ENCODE measurements around the gene PAM16. TPM values are rescaled to one million over a fixed set of nuclear protein-coding genes. Genes with fewer than 3 reads are reported as not detected.

The PAM16 gene
- total and polyA plus RNA-seq, 10 donors: 26.7 to 88.8 (median 41.1) TPM

- Histone ChIP-seq H3K4me1 (peaks cover 0 to 23% (median 6%) of the 10 kb centered on the region in 6 donors), H3K27me3 (replicated peaks in 1 of 7) (peaks cover 0 to 13% (median 0%) of the 10 kb centered on the region in 7 donors), H3K4me3 (no peak overlapping the region), H3K27ac (no peak overlapping the region), H3K9me3 (no peaks in the 10 kb centered on the region), H3K36me3 (no peaks in the 10 kb centered on the region)
- DNase-seq: no peak
- TF ChIP-seq CTCF (IDR thresholded peaks at IDR 0.05 in 8 of 11, conservative IDR thresholded peaks at IDR 0.05 in 3 of 11): no peak
- no peak for TF ChIP-seq POLR2A (IDR thresholded peaks at IDR 0.05)
- TF ChIP-seq POLR2AphosphoS5 (IDR thresholded peaks at IDR 0.05): no peak
- WGBS, 5 donors: 82 to 92% (median 85%) methylated on average over 6 of the region's 6 CpGs
- intact Hi-C loops (cut with DNase I; ENCODE audit: low total_unique reads): no loop called here
Measured at GRCh38 chr16:4295581-4295980, 55.5 kb downstream of the PAM16 start.

- DNase-seq: no peak
- Histone ChIP-seq H3K4me1 (peaks cover 0 to 24% (median 3%) of the 10 kb centered on the region in 6 donors), H3K36me3 (no peaks in the 10 kb centered on the region), H3K27me3 (replicated peaks in 1 of 7) (peaks cover 0 to 20% (median 0%) of the 10 kb centered on the region in 7 donors), H3K27ac (peak overlapping the region in 3 of 8 donors; percentile 25 to 30 (median 26)), H3K9me3 (no peaks in the 10 kb centered on the region), H3K4me3 (no peak overlapping the region)
- intact Hi-C loops (cut with DNase I; ENCODE audit: low total_unique reads): no loop called here
- WGBS, 5 donors: 18 to 30% (median 25%) methylated on average over 14 to 20 of the region's 20 CpGs
- TF ChIP-seq POLR2AphosphoS5 (IDR thresholded peaks at IDR 0.05): no peak
- TF ChIP-seq POLR2A (IDR thresholded peaks at IDR 0.05): no peak
- no peak for TF ChIP-seq CTCF (IDR thresholded peaks at IDR 0.05 in 8 of 11, conservative IDR thresholded peaks at IDR 0.05 in 3 of 11)
Measured at GRCh38 chr16:4293822-4294457, 57.2 kb downstream of the PAM16 start.

GRCh38 chr16:4293181-4293716 is 57.9 kb downstream of the PAM16 start:
- H3K4me3 ChIP-seq: no peak overlapping the region
- H3K9me3 ChIP-seq: no peaks in the 10 kb centered on the region
- H3K27ac ChIP-seq: no peak overlapping the region
- intact Hi-C loops (cut with DNase I; ENCODE audit: low total_unique reads): no loop called here
- 72 to 78% (median 75%) methylated on average over 14 of the region's 14 CpGs for WGBS, 5 donors
- H3K27me3 ChIP-seq (replicated peaks in 1 of 7): peaks cover 0 to 25% (median 0%) of the 10 kb centered on the region in 7 donors
- no peak for DNase-seq
- no peaks in the 10 kb centered on the region for H3K36me3 ChIP-seq
- H3K4me1 ChIP-seq: peaks cover 4 to 25% (median 6%) of the 10 kb centered on the region in 6 donors
- TF ChIP-seq POLR2A (IDR thresholded peaks at IDR 0.05) (no peak), POLR2AphosphoS5 (IDR thresholded peaks at IDR 0.05) (no peak), CTCF (IDR thresholded peaks at IDR 0.05 in 8 of 11, conservative IDR thresholded peaks at IDR 0.05 in 3 of 11) (no peak)

GRCh38 chr16:4291699-4292098 is 59.4 kb downstream of the PAM16 start:
- intact Hi-C loops (cut with DNase I; ENCODE audit: low total_unique reads): no loop called here
- Histone ChIP-seq H3K9me3 (no peaks in the 10 kb centered on the region), H3K36me3 (no peaks in the 10 kb centered on the region)

More at GRCh38 chr16:4291699-4292098, 59.4 kb downstream of the PAM16 start:
- Histone ChIP-seq H3K27me3 (replicated peaks in 1 of 7) (peaks cover 0 to 25% (median 0%) of the 10 kb centered on the region in 7 donors), H3K27ac (peak overlapping the region in 1 of 8 donors; percentile 21), H3K4me3 (no peak overlapping the region), H3K4me1 (peaks cover 6 to 29% (median 10%) of the 10 kb centered on the region in 6 donors)
- 85 to 95% (median 91%) methylated on average over 4 of the region's 4 CpGs for WGBS, 5 donors
- TF ChIP-seq POLR2AphosphoS5 (IDR thresholded peaks at IDR 0.05): no peak
- TF ChIP-seq POLR2A (IDR thresholded peaks at IDR 0.05): no peak
- no peak for TF ChIP-seq CTCF (IDR thresholded peaks at IDR 0.05 in 8 of 11, conservative IDR thresholded peaks at IDR 0.05 in 3 of 11)
- no peak for DNase-seq
